Activated CD8-positive, alpha-beta memory T cell treated with anti-CD3 and anti-CD28 coated beads, Interleukin-2, amount 10 ng/mL, durations not matched to agents 7 days and 5 days (primary cell): ENCODE measurements around the gene VRK1. TPM values are rescaled to one million over a fixed set of nuclear protein-coding genes. Genes with fewer than 3 reads are reported as not detected.

Source experiments
- ATAC-seq: fragments of 150-1000 bp; cut with Tn5 transposase; one replicate; pipeline ENCODE4 v1.10.0; 2021; ENCODE audit warnings: moderate library complexity
- CTCF ChIA-PET: fragments of 350-600 bp; sonication (Branson Sonifier 250); formaldehyde crosslinking; loops from one replicate; lab custom pipeline; 2021; ENCODE audit warnings: antibody characterized with exemption; lab: Charles Lee
- DNase-seq: peaks from one replicate; pipeline ENCODE4 v3.0.0-alpha.2; 2020
- H3K27ac Mint-ChIP-seq: one replicate; pipeline ENCODE4 v1.8.0; 2021; ENCODE audit warnings: mild to moderate bottlenecking, mixed read lengths
- H3K27me3 Mint-ChIP-seq: one replicate; pipeline ENCODE4 v1.8.0; 2021; ENCODE audit warnings: mixed read lengths
- H3K36me3 Mint-ChIP-seq: one replicate; pipeline ENCODE4 v1.8.0; 2021; ENCODE audit warnings: mild to moderate bottlenecking, mixed read lengths
- H3K4me1 Mint-ChIP-seq: one replicate; pipeline ENCODE4 v1.8.0; 2021; ENCODE audit warnings: mixed read lengths
- H3K4me3 Mint-ChIP-seq: one replicate; pipeline ENCODE4 v1.8.0; 2021; ENCODE audit warnings: mild to moderate bottlenecking, moderate library complexity, mixed read lengths
- H3K9me3 Mint-ChIP-seq: one replicate; pipeline ENCODE4 v1.8.0; 2022; ENCODE audit warnings: low read depth, mixed read lengths
- total RNA-seq, 2 experiments: library from RNA; stranded (reverse); gene quantifications; one replicate each; pipeline ENCODE4 v1.2.3, GENCODE V29; 2021

VRK1 gene
- total RNA-seq, 2 experiments from 2014 or later = 78.1 to 100 TPM

DNA sequence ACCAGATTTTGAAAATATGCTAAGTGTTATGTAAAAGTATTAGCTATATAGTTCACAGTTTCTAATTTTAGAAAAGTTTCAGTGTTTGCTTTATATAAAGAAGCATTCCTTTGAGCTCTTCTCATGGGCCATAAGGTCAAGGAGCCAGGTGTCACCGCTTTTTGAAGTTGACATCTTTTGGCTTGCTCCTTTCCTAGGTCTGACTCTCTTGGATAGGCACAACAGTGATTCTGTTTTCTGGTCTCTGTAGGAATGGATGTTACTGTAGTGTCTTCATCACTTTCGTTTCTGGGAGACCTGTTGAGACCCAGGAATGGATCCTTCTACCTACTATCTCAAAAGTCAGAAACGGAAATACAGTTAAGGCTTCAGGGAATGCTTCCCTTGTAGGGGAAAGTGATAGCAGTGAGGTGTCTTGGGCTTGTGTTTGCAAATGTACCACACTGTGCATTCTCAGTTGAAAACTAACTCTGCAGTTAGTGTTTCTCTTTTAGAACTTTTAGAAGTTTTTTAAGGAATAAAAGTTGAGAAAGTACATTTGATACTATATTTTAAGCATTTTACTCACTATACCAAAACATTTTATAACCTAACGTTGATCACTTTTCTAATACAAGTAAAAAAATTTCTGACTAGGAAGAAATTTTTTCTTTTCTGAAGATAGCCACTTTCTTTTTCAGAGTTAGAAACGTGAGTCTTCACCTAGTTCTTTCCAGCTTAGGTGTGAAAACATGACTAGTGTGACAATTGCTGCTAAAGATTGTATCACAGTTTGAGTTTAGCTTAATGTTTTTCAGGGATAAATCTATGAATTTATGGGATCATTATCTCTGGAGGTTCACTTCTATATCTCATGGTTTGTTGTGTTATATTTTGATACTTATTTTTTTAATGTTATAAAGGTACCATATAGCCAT, 20.8 kb downstream of the VRK1 start:
- H3K27ac Mint-ChIP-seq = no peak overlapping the region
- peaks cover 28% of the 10 kb centered on the region for H3K36me3 Mint-ChIP-seq
- peaks cover 18% of the 10 kb centered on the region for H3K4me1 Mint-ChIP-seq

DNA sequence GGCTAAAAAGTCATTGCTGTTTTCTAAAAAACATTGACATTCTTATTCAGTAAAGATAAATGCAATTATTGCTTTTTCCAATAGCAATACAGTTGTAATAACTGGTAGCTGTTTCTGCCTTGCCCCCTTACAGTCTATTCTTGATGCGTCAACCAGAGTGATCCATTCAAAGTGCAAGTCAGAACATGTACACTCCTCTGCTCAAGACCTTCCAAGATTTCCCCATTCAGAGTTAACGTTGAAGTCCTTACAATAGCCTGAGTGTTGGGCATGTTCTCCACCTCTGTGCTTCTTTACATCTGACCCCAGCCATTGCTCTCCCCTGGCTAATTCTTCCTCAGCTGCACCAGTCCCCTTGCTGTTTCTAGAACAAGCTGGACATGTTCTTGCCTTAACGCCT, 24.3 kb downstream of the VRK1 start:
- H3K27ac Mint-ChIP-seq = no peak overlapping the region
- CTCF ChIA-PET = no interaction called here
- peaks cover 3% of the 10 kb centered on the region for H3K9me3 Mint-ChIP-seq
- no peak for ATAC-seq
- H3K4me3 Mint-ChIP-seq = no peak overlapping the region
- peaks cover 32% of the 10 kb centered on the region for H3K36me3 Mint-ChIP-seq
- no peaks in the 10 kb centered on the region for H3K27me3 Mint-ChIP-seq
- DNase-seq = no peak
- H3K4me1 Mint-ChIP-seq = peaks cover 10% of the 10 kb centered on the region

More for the DNA sequence above, 20.8 kb downstream of the VRK1 start:
- ATAC-seq (no peak), DNase-seq (no peak)
- CTCF ChIA-PET = interaction anchor here (0.6 kb wide), 1 partner anchor 58 kb away, joined by 3 read pairs; no protein-coding TSS in a partner anchor
- Mint-ChIP-seq H3K27me3 (no peaks in the 10 kb centered on the region), H3K4me3 (no peak overlapping the region), H3K9me3 (no peaks in the 10 kb centered on the region)

DNA sequence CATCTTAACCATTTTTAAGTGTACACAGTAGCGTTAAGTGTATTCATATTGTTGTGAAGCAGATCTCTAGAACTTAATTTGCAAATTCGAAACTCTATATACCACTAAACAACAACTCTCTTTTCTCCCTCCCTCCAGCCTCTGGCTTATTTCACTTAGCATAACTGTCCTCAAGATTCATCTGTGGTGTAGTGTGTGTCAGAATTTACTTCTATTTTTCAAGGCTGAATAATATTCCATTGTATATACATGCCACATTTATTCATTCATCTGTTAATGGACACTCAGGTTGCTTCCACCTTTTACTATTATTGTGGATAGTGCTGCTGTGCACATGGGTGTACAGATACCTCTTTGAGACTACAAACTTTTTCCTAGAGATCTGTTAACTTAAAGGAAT, 26.5 kb downstream of the VRK1 start:
- no peak overlapping the region for H3K27ac Mint-ChIP-seq
- peaks cover 5% of the 10 kb centered on the region for H3K4me1 Mint-ChIP-seq
- ATAC-seq (no peak), DNase-seq (no peak)
- no peak overlapping the region for H3K4me3 Mint-ChIP-seq
- peaks cover 3% of the 10 kb centered on the region for H3K9me3 Mint-ChIP-seq
- CTCF ChIA-PET = interaction anchor here (1.1 kb wide), 1 partner anchor 13 kb away, joined by 3 read pairs; no protein-coding TSS in a partner anchor
- no peaks in the 10 kb centered on the region for H3K27me3 Mint-ChIP-seq
- H3K36me3 Mint-ChIP-seq = peaks cover 46% of the 10 kb centered on the region

DNA sequence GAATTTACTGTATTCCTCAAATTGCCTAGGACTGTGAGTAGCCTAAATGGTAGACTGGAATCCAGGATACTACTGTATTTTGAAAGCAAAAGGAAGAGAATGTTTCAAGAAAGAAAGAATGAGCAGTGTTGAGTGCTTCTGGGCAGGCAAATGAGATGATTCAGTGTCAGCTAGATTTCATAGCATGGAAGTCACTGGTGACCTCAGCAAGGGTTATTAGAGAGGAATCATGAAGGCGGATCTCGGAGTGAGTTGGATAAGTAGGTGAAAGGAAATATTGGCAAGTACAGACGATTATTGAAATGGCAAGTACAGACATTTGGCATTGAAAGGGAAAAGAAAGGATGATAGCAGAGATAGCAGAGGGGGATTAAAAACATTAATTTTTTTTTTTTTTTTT, 27.1 kb downstream of the VRK1 start:
- Mint-ChIP-seq H3K4me3 (no peak overlapping the region), H3K27me3 (no peaks in the 10 kb centered on the region), H3K9me3 (peaks cover 8% of the 10 kb centered on the region), H3K4me1 (peaks cover 5% of the 10 kb centered on the region), H3K36me3 (peaks cover 49% of the 10 kb centered on the region), H3K27ac (no peak overlapping the region)
- CTCF ChIA-PET = interaction anchor here (1.1 kb wide), 1 partner anchor 13 kb away, joined by 3 read pairs; no protein-coding TSS in a partner anchor
- DNase-seq = no peak
- no peak for ATAC-seq

DNA sequence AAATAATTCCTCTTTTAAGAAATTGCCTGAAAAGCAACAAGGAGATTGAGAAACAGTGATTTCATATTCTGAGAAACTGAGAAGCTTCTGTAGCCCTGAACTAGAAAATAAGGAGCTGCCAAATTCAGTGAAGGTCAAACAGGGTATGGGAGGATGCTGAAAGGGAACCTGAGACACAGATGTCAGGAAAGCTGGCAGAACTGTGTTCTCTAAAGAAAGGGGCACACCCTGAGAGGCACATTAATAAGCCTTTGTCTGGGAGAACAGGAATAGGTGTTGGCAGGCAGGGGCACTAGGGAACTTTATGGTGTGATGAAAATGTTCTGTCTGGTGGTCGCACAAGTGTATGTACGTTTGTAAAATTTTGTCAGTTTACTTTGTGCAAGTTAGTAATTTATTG, 29.6 kb downstream of the VRK1 start:
- ATAC-seq (no peak), DNase-seq (no peak)
- no peak overlapping the region for H3K4me3 Mint-ChIP-seq
- peaks cover 53% of the 10 kb centered on the region for H3K36me3 Mint-ChIP-seq
- H3K9me3 Mint-ChIP-seq = peaks cover 11% of the 10 kb centered on the region
- H3K27ac Mint-ChIP-seq = no peak overlapping the region
- CTCF ChIA-PET = no interaction called here
- H3K4me1 Mint-ChIP-seq = peaks cover 16% of the 10 kb centered on the region
- no peaks in the 10 kb centered on the region for H3K27me3 Mint-ChIP-seq

DNA sequence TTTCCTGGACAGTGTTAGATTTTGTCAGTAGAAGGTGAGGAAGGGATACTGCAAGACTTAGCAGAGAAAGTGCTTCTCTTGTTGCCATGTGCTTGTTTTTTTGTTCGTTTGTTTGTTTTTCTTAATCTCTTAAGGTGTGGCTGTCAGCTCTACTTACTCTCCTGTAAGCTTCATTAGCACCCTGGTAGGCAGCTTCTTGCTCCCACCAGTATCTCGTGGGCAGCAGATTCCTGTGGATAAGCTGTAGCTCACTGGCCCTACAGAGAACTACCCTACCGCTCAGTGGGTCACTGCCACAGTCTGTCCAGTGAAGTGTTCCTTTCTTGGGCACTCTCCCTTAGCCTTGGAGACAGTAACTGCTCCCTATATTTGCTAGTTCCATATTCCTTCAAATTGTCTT, 30.1 kb downstream of the VRK1 start:
- H3K4me1 Mint-ChIP-seq = peaks cover 16% of the 10 kb centered on the region
- peaks cover 11% of the 10 kb centered on the region for H3K9me3 Mint-ChIP-seq

DNA sequence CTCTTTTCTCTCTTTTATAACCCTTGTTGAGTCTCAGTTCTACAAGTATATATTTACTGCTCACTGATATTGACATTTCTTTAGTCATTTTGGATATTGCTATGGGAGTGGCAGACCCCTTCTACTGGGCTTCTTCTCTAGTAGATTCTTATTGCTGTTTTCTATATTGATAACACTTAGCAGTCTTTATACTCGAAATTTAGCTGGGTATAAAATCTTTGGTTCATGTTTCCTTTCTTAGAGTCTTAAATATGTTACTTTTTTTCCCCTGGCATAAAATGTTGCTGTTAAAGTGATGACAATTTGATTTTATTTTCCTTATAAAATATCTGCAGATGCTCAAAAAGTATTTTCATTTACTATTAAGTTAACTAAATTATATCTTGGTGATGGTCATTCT, 32.6 kb downstream of the VRK1 start:
- CTCF ChIA-PET = no interaction called here
- Mint-ChIP-seq H3K36me3 (peaks cover 51% of the 10 kb centered on the region), H3K27ac (no peak overlapping the region), H3K4me1 (peaks cover 13% of the 10 kb centered on the region), H3K4me3 (no peak overlapping the region), H3K9me3 (peaks cover 8% of the 10 kb centered on the region), H3K27me3 (no peaks in the 10 kb centered on the region)
- ATAC-seq = no peak
- no peak for DNase-seq

More for the DNA sequence above, 30.1 kb downstream of the VRK1 start:
- no peak overlapping the region for H3K27ac Mint-ChIP-seq
- ATAC-seq (no peak), DNase-seq (no peak)
- H3K36me3 Mint-ChIP-seq = peaks cover 55% of the 10 kb centered on the region
- H3K4me3 Mint-ChIP-seq = no peak overlapping the region
- CTCF ChIA-PET = no interaction called here
- H3K27me3 Mint-ChIP-seq = no peaks in the 10 kb centered on the region

DNA sequence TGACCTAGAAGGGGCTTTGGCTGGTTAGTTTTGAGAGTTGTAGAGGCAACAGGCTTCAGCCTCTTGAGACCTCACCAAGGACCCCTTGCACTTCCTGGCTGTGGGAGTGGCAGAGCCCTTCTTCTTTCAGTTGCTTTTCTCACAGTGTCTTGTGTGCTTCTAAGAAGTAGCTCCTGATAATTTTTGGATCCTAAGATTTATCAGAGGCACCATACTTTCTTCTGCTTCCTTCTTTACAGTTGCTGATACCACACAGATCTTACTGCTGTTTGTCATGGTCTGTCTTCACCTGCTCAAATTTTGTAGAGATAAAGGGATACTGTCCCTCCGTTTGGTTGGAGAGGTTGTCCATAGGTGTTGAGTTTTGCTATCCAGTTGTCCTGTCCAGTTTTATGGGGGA, 33.8 kb downstream of the VRK1 start:
- Mint-ChIP-seq H3K4me3 (no peak overlapping the region), H3K27ac (no peak overlapping the region), H3K9me3 (peaks cover 8% of the 10 kb centered on the region), H3K27me3 (no peaks in the 10 kb centered on the region), H3K36me3 (peaks cover 58% of the 10 kb centered on the region), H3K4me1 (peaks cover 11% of the 10 kb centered on the region)
- ATAC-seq (no peak), DNase-seq (no peak)
- CTCF ChIA-PET = no interaction called here

DNA sequence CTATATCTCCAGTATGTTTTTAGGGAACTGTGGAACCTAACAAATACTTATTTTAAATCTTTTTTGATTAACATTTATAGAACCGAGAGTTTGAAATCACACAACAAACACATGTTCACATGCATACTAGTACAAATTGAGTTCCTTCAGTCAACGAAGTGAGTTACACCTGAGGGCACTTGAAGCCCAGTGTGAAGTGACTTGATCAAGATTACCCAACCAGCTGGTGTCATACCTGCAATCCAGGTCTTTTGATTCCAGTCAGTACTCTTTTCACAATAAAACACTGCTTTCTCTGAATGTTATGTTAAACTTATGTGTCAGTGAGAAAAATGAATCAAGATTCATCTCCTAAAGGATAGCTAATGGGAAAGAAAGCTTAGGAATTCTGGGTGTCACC, 35.2 kb downstream of the VRK1 start:
- peaks cover 8% of the 10 kb centered on the region for H3K9me3 Mint-ChIP-seq
- no peak for ATAC-seq
- H3K4me1 Mint-ChIP-seq = peaks cover 11% of the 10 kb centered on the region
- no peak overlapping the region for H3K4me3 Mint-ChIP-seq
- no peak overlapping the region for H3K27ac Mint-ChIP-seq
- CTCF ChIA-PET = no interaction called here
- peaks cover 60% of the 10 kb centered on the region for H3K36me3 Mint-ChIP-seq
- H3K27me3 Mint-ChIP-seq = no peaks in the 10 kb centered on the region
- DNase-seq = no peak

DNA sequence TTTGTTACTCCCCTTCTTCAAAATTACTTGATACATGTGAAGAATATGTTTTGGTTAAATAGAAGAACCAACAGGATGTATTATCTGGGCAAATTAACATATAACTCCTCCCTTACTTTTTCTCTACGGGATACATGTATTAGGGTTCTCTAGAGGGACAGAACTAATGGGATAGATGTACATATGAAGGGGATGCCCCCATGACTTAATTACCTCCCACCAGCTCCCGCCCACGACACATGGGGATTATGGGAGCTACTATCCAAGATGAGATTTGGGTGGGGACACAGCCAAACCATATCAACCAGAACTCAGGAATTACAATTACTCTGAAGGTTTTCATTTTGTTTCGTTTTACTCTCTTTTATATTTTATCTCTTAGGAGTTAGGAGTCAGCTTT, 41.3 kb downstream of the VRK1 start:
- DNase-seq = no peak
- H3K36me3 Mint-ChIP-seq = peaks cover 56% of the 10 kb centered on the region
- CTCF ChIA-PET = no interaction called here
- H3K27me3 Mint-ChIP-seq = no peaks in the 10 kb centered on the region
- no peaks in the 10 kb centered on the region for H3K9me3 Mint-ChIP-seq
- H3K27ac Mint-ChIP-seq = no peak overlapping the region
- no peak for ATAC-seq
- peaks cover 2% of the 10 kb centered on the region for H3K4me1 Mint-ChIP-seq
- no peak overlapping the region for H3K4me3 Mint-ChIP-seq

DNA sequence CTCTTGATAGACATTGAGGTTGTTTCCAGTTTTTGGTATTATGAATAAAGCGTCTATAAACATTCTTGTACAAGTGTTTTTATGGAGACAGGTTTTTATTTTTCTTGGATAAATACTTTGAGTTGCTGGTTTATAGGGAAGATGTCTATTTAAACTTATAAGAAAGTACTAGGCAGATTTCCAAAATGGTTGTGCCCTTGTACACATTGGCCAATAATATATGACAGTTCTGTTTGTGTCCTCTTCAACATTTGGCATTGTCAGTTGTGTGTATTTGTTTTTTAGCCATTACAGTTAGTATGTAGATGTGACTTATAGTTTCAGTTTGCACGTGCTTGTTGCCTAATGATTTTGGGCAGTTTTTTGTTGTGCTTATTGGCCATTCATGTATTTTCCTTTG, 42.1 kb downstream of the VRK1 start:
- no peaks in the 10 kb centered on the region for H3K27me3 Mint-ChIP-seq
- ATAC-seq = no peak
- CTCF ChIA-PET = no interaction called here
- peaks cover 2% of the 10 kb centered on the region for H3K4me1 Mint-ChIP-seq
- DNase-seq = no peak
- H3K27ac Mint-ChIP-seq = no peak overlapping the region
- H3K9me3 Mint-ChIP-seq = no peaks in the 10 kb centered on the region
- no peak overlapping the region for H3K4me3 Mint-ChIP-seq
- H3K36me3 Mint-ChIP-seq = peaks cover 54% of the 10 kb centered on the region

DNA sequence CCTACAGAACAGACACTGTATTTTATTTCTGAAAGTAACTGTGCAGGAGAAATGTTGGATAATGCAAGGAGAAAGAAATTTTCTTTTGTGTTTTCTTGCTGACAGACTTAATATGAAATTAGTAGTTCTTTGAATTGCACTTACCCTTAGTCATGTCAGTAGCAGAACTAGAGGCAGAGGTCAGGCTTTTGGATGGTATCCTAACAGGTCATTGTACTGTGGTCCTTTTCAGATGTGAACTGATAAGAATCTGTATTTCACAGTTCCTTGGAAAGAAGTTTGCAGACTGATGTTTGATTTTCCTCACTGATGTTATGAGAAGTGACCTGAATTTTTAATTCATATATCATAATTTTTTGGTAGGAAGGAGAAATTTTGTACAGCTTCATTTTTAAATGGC, 46.0 kb downstream of the VRK1 start:
- H3K36me3 Mint-ChIP-seq = peaks cover 47% of the 10 kb centered on the region
- CTCF ChIA-PET = interaction anchor here (0.9 to 1.6 kb wide), 2 partner anchors 9 to 10 kb away, joined by 3 to 4 read pairs; no protein-coding TSS in a partner anchor
- DNase-seq (no peak), ATAC-seq (no peak)
- H3K4me3 Mint-ChIP-seq = no peak overlapping the region
- H3K27ac Mint-ChIP-seq = no peak overlapping the region
- no peaks in the 10 kb centered on the region for H3K27me3 Mint-ChIP-seq
- peaks cover 2% of the 10 kb centered on the region for H3K4me1 Mint-ChIP-seq
- H3K9me3 Mint-ChIP-seq = no peaks in the 10 kb centered on the region

DNA sequence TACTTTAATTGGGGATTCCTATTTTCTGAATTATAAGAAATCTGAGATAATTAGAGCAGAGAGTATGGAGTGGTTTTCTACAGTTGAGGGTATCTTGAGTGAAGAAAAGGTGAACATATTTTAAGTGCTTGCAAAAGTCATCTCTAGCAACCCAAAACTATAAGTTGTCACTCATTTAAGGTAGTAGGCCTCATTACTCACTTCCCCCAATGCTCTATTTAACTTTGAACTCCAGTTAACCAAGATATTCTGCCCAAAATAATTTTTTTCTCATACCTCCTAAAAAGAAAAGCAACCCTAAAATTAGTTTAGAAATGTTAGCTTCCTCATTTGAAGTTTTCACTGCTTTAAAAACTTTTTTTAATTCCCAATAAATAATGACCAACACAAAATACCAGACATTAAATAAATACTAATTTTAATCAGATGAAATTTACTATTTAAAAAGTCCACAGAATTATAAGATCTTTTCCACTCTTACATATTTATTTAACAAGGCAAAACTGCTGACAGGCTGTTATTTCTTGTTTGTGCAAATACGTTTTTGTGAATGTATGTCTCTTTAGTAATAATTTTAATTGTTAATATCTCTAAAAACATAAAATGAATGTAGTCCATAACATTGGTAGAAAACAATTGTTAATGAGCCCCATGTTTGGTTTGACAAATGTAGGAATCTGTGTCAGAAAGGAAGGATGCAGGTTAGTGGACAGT, 47.8 kb downstream of the VRK1 start:
- CTCF ChIA-PET = no interaction called here
- DNase-seq (no peak), ATAC-seq (no peak)
- no peaks in the 10 kb centered on the region for H3K9me3 Mint-ChIP-seq
- no peak overlapping the region for H3K27ac Mint-ChIP-seq
- no peaks in the 10 kb centered on the region for H3K27me3 Mint-ChIP-seq
- peaks cover 2% of the 10 kb centered on the region for H3K4me1 Mint-ChIP-seq
- H3K4me3 Mint-ChIP-seq = no peak overlapping the region
- H3K36me3 Mint-ChIP-seq = peaks cover 42% of the 10 kb centered on the region
